IMR-90 (cell line): ENCODE data around the gene ATRAID. TPM values are rescaled to one million over a fixed set of nuclear protein-coding genes. Genes with fewer than 3 reads are reported as not detected.

ENCODE experiments used
- ATAC-seq: fragments of 200-7000 bp; cut with Tn5 transposase; 2 replicates; pipeline ENCODE4 v1.9.1; 2020; ENCODE audit warnings: low read depth, mild to moderate bottlenecking, moderate library complexity
- BruUV-seq: library from RNA; stranded (reverse); fragments of 400-500 nt; replicated peaks from 2 replicates; lab custom pipeline; 2021; lab: Mats Ljungman, UMichigan
- CTCF ChIA-PET: fragments of 300-600 bp; formaldehyde crosslinking; extraction: SDS; loops from one replicate; lab custom pipeline; 2021; ENCODE audit warnings: antibody characterized with exemption; lab: Yijun Ruan, JAX
- POLR2A ChIA-PET: fragments of 300-600 bp; sonication (Branson Sonifier 250); formaldehyde crosslinking; loops from one replicate; lab custom pipeline; 2022; ENCODE audit warnings: antibody characterized with exemption; ENCODE audit not compliant: unreplicated experiment; lab: Charles Lee
- DNase-seq: peaks from one replicate; pipeline ENCODE4 v3.0.0; 2013
- H2AFZ ChIP-seq: replicated peaks from 2 replicates; pipeline ENCODE3; 2013; ENCODE audit warnings: low read length, mild to moderate bottlenecking; ENCODE audit not compliant: poor library complexity
- H2AK5ac ChIP-seq: 2 replicates; pipeline ENCODE4 v1.6.1; 2013; ENCODE audit warnings: low read depth, low read length, inconsistent platforms
- H2AK9ac ChIP-seq: replicated peaks from 2 replicates; pipeline ENCODE3; 2013; ENCODE audit warnings: mild to moderate bottlenecking, low read depth, low read length, moderate library complexity; ENCODE audit not compliant: poor library complexity
- H2BK120ac ChIP-seq: 2 replicates; pipeline ENCODE4 v1.6.1; 2013; ENCODE audit warnings: low read depth, low read length, inconsistent platforms
- H2BK15ac ChIP-seq: 3 replicates; pipeline ENCODE4 v1.6.1; 2013; ENCODE audit warnings: low read depth, low read length, inconsistent platforms
- H2BK20ac ChIP-seq: 2 replicates; pipeline ENCODE4 v1.6.1; 2013; ENCODE audit warnings: low read depth, mild to moderate bottlenecking, inconsistent platforms, low read length, moderate library complexity
- H2BK5ac ChIP-seq: 2 replicates; pipeline ENCODE4 v1.6.1; 2013; ENCODE audit warnings: mild to moderate bottlenecking, low read depth, low read length, inconsistent platforms; ENCODE audit not compliant: poor library complexity, severe bottlenecking
- H3K14ac ChIP-seq: replicated peaks from 2 replicates; pipeline ENCODE4 v1.6.1; 2013; ENCODE audit warnings: low read depth, low read length, inconsistent platforms
- H3K18ac ChIP-seq: 2 replicates; pipeline ENCODE4 v1.6.1; 2013; ENCODE audit warnings: low read depth, low read length, control low read depth
- H3K23ac ChIP-seq: 2 replicates; pipeline ENCODE4 v1.6.1; 2013; ENCODE audit warnings: low read depth, low read length, inconsistent platforms
- H3K27ac ChIP-seq: 2 replicates; pipeline ENCODE4 v1.5.1; 2013; ENCODE audit warnings: mild to moderate bottlenecking, control low read depth, low read length; ENCODE audit not compliant: insufficient read depth
- H3K27me3 ChIP-seq: 2 replicates; pipeline ENCODE4 v1.6.1; 2013; ENCODE audit warnings: low read length; ENCODE audit not compliant: control insufficient read depth, insufficient read depth
- H3K36me3 ChIP-seq: 2 replicates; pipeline ENCODE4 v1.6.1; 2013; ENCODE audit warnings: low read length, mixed read lengths; ENCODE audit not compliant: control insufficient read depth, insufficient read depth
- H3K4ac ChIP-seq: 2 replicates; pipeline ENCODE4 v1.6.1; 2013; ENCODE audit warnings: low read depth, low read length, inconsistent platforms
- H3K4me1 ChIP-seq: 2 replicates; pipeline ENCODE4 v1.6.1; 2013; ENCODE audit warnings: low read length, mixed read lengths; ENCODE audit not compliant: control insufficient read depth, insufficient read depth
- H3K4me2 ChIP-seq: 2 replicates; pipeline ENCODE4 v1.6.1; 2013; ENCODE audit warnings: low read depth, mild to moderate bottlenecking, control low read depth, low read length, moderate library complexity
- H3K4me3 ChIP-seq: 2 replicates; pipeline ENCODE4 v1.5.1; 2013; ENCODE audit warnings: low read depth, mild to moderate bottlenecking, control low read depth, low read length, moderate library complexity; ENCODE audit not compliant: insufficient read depth
- H3K56ac ChIP-seq: 2 replicates; pipeline ENCODE4 v1.6.1; 2013; ENCODE audit warnings: low read length, inconsistent platforms; ENCODE audit not compliant: insufficient read depth; ENCODE audit errors: extremely low read depth
- H3K79me1 ChIP-seq, 2 experiments: 2 replicates each; pipeline ENCODE4 v1.6.1; 2013; ENCODE audit warnings: low read length in 2 of 2, inconsistent platforms in 1 of 2, low read depth in 1 of 2
- H3K9ac ChIP-seq: 2 replicates; pipeline ENCODE4 v1.6.1; 2013; ENCODE audit warnings: low read depth, low read length, control low read depth
- H3K9me1 ChIP-seq: 2 replicates; pipeline ENCODE4 v1.6.1; 2013; ENCODE audit warnings: low read length, inconsistent platforms; ENCODE audit not compliant: insufficient read depth
- H3K9me3 ChIP-seq: 2 replicates; pipeline ENCODE4 v1.6.1; 2013; ENCODE audit warnings: low read length; ENCODE audit not compliant: control insufficient read depth, insufficient read depth
- H4K20me1 ChIP-seq: 2 replicates; pipeline ENCODE4 v1.6.1; 2013; ENCODE audit warnings: low read length, inconsistent platforms; ENCODE audit not compliant: insufficient read depth
- H4K5ac ChIP-seq: 2 replicates; pipeline ENCODE4 v1.6.1; 2013; ENCODE audit warnings: mild to moderate bottlenecking, low read depth, low read length, control low read depth
- H4K8ac ChIP-seq, 2 experiments: 2 replicates each; pipeline ENCODE4 v1.6.1; 2013; ENCODE audit warnings: low read depth in 2 of 2, low read length in 2 of 2, control low read depth in 1 of 2, inconsistent platforms in 1 of 2
- H4K91ac ChIP-seq: 2 replicates; pipeline ENCODE4 v1.6.1; 2013; ENCODE audit warnings: low read depth, low read length, inconsistent platforms; ENCODE audit not compliant: insufficient read depth
- BHLHE40 ChIP-seq: fragments of 150-350 bp; IDR thresholded peaks from 2 replicates; pipeline ENCODE4 v1.6.1; 2016; ENCODE audit warnings: mild to moderate bottlenecking, low read depth, low read length
- CEBPB ChIP-seq: IDR thresholded peaks from 2 replicates; pipeline ENCODE4 v1.6.1; 2012; ENCODE audit warnings: low read depth, low read length, improper control_type of control experiment
- CHD1 ChIP-seq: IDR thresholded peaks from 2 replicates; pipeline ENCODE4 v1.6.1; 2012; ENCODE audit warnings: low read depth, low read length, improper control_type of control experiment
- CTCF ChIP-seq: conservative IDR thresholded peaks from 2 replicates; pipeline ENCODE4 v1.5.1; 2012; ENCODE audit warnings: mild to moderate bottlenecking, low read depth, low read length, improper control_type of control experiment
- FOS ChIP-seq: fragments of 150-350 bp; IDR thresholded peaks from 2 replicates; pipeline ENCODE4 v1.6.1; 2016; ENCODE audit warnings: low read depth, low read length
- MAFK ChIP-seq: IDR thresholded peaks from 2 replicates; pipeline ENCODE4 v1.6.1; 2012; ENCODE audit warnings: low read depth, low read length, improper control_type of control experiment
- MAZ ChIP-seq: IDR thresholded peaks from 2 replicates; pipeline ENCODE4 v1.6.1; 2012; ENCODE audit warnings: low read depth, mild to moderate bottlenecking, low read length, improper control_type of control experiment, moderate library complexity, borderline replicate concordance
- NFE2L2 ChIP-seq: fragments of 150-350 bp; IDR thresholded peaks from 2 replicates; pipeline ENCODE4 v1.6.1; 2016; ENCODE audit warnings: low read depth, mild to moderate bottlenecking, low read length
- POLR2A ChIP-seq: IDR thresholded peaks from 2 replicates; pipeline ENCODE4 v1.6.1; 2012; ENCODE audit warnings: mild to moderate bottlenecking, low read depth, low read length
- RAD21 ChIP-seq: IDR thresholded peaks from 2 replicates; pipeline ENCODE4 v1.6.1; 2012; ENCODE audit warnings: low read length, improper control_type of control experiment
- RCOR1 ChIP-seq: IDR thresholded peaks from 2 replicates; pipeline ENCODE4 v1.6.1; 2012; ENCODE audit warnings: mild to moderate bottlenecking, low read length, improper control_type of control experiment; ENCODE audit not compliant: insufficient replicate concordance
- SMC3 ChIP-seq: fragments of 150-350 bp; IDR thresholded peaks from 2 replicates; pipeline ENCODE4 v1.6.1; 2016; ENCODE audit warnings: low read depth, mild to moderate bottlenecking, antibody characterized with exemption, low read length, moderate library complexity
- USF2 ChIP-seq: fragments of 150-350 bp; IDR thresholded peaks from 2 replicates; pipeline ENCODE4 v1.6.1; 2017; ENCODE audit warnings: mild to moderate bottlenecking, antibody characterized with exemption, low read length, low read depth
- WGBS, 2 experiments: methylation state at CpG; one replicate each; pipeline versions ENCODE4 v1.1.5 to v1.1.7; 2013; ENCODE audit warnings: missing lambda C conversion rate in 2 of 2; ENCODE audit not compliant: insufficient read length in 1 of 2; ENCODE audit errors: extremely low coverage in 2 of 2; 5-methylcytosine and 5-hydroxymethylcytosine counted together
- dilution Hi-C: fragments of 300-500 bp; cut with HindIII; formaldehyde crosslinking; loops from one replicate; pipeline ENCODE4 v1.14.3; 2018; ENCODE audit warnings: low sequenced_read_pairs; ENCODE audit not compliant: unreplicated experiment
- in situ Hi-C: fragments of 300-500 bp; cut with MboI; formaldehyde crosslinking; loops from 3 replicates; pipeline ENCODE4 v1.14.3; 2019; ENCODE audit warnings: low sequenced_read_pairs, inconsistent platforms, mixed read lengths
- intact Hi-C: fragments of 100-400 bp; cut with micrococcal nuclease; formaldehyde crosslinking; loops from 2 replicates; pipeline ENCODE4 v1.10.0; 2022
- polyA plus RNA-seq, 3 experiments: library from polyadenylated mRNA; depleted of rRNA; stranded (reverse); fragments of >200 nt; gene quantifications; 2 replicates each; pipeline ENCODE4 v1.2.3, GENCODE V29; 2012; ENCODE audit warnings: low replicate concordance in 1 of 3
- total RNA-seq: library from RNA; depleted of rRNA; stranded (reverse); fragments of >200 nt; gene quantifications from 2 replicates; pipeline ENCODE4 v1.2.3, GENCODE V29; 2012

The ATRAID gene
- total and polyA plus RNA-seq, 2 of the 4 experiments (the other 2 are of a cell fraction), result 138 to 173 TPM

- no peak overlapping the region for H3K4ac ChIP-seq
- DNase-seq, result no peak
- no peak overlapping the region for H2AK5ac ChIP-seq
- ATAC-seq, result no peak
- no peak overlapping the region for H3K14ac ChIP-seq
- H3K4me1 ChIP-seq, result no peaks in the 10 kb centered on the region
- H3K9me1 ChIP-seq, result no peaks in the 10 kb centered on the region; the same call in 1 of the 2 replicates
- no peak overlapping the region for H2BK5ac ChIP-seq
- no peak overlapping the region for H2AK9ac ChIP-seq
- 100% methylated on average over 2 of the region's 9 CpGs; no CpG with 5 or more reads in 1 of the 2 experiments for WGBS, 2 experiments
- H3K23ac ChIP-seq, result no peak overlapping the region
- no TSS peak for BruUV-seq
- TF ChIP-seq CHD1 (no peak), USF2 (no peak), POLR2A (no peak), CEBPB (no peak), NFE2L2 (no peak), SMC3 (no peak), RAD21 (no peak), RCOR1 (no peak), CTCF (no peak), MAZ (no peak), BHLHE40 (no peak), FOS (no peak), MAFK (no peak)
- no peak overlapping the region for H3K56ac ChIP-seq
- no peaks in the 10 kb centered on the region for H3K27me3 ChIP-seq
- H4K5ac ChIP-seq, result no peak overlapping the region
- POLR2A ChIA-PET, result no interaction called here
- in situ Hi-C loops, result no loop called here
- no peak overlapping the region for H2BK120ac ChIP-seq
- intact Hi-C loops, result no loop called here
- peaks cover 0 to 5% of the 10 kb centered on the region in 2 experiments; a peak in 2 of 4 replicates for H3K79me1 ChIP-seq
- dilution Hi-C loops, result no loop called here
- no peak overlapping the region for H4K8ac ChIP-seq
- no peak overlapping the region for H3K18ac ChIP-seq
- H2AFZ ChIP-seq, result no peak overlapping the region
- CTCF ChIA-PET, result no interaction called here
- no peak overlapping the region for H3K27ac ChIP-seq
- no peak overlapping the region for H2BK15ac ChIP-seq
- no peaks in the 10 kb centered on the region for H3K9me3 ChIP-seq
- H3K4me2 ChIP-seq, result no peak overlapping the region
- H3K36me3 ChIP-seq, result peaks cover 51% of the 10 kb centered on the region
- no peak overlapping the region for H4K91ac ChIP-seq
- no peak overlapping the region for H2BK20ac ChIP-seq
- H4K20me1 ChIP-seq, result no peaks in the 10 kb centered on the region
- H3K4me3 ChIP-seq, result no peak overlapping the region
- no peak overlapping the region for H3K9ac ChIP-seq
Measured at GRCh38 chr2:27225526-27225925, 13.7 kb downstream of the ATRAID start.
